ENCODE measurements around the gene PCDH9.

DNA sequence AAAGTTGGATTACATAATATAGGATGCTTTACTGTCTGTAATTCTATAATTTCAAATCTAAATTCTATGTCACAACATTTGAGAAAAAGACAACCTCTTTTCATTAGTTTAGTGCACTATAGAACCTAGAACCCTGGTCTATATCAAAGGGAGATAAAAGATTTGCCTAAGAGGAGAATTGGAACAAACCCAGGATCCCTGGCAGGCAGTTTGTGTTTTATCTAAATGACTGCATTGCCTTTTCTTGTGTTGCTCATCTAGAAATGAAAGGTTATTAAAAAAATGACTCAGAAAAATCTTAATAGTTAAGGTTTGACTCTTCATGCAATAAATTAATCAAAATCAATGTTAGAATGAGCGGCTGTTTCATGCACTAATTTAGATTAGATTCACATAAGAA is 96.7 kb downstream of the PCDH9 start:
- TF ChIP-seq, protein P1, sequence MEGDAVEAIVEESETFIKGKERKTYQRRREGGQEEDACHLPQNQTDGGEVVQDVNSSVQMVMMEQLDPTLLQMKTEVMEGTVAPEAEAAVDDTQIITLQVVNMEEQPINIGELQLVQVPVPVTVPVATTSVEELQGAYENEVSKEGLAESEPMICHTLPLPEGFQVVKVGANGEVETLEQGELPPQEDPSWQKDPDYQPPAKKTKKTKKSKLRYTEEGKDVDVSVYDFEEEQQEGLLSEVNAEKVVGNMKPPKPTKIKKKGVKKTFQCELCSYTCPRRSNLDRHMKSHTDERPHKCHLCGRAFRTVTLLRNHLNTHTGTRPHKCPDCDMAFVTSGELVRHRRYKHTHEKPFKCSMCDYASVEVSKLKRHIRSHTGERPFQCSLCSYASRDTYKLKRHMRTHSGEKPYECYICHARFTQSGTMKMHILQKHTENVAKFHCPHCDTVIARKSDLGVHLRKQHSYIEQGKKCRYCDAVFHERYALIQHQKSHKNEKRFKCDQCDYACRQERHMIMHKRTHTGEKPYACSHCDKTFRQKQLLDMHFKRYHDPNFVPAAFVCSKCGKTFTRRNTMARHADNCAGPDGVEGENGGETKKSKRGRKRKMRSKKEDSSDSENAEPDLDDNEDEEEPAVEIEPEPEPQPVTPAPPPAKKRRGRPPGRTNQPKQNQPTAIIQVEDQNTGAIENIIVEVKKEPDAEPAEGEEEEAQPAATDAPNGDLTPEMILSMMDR (IDR thresholded peaks at IDR 0.05 in 2 of 3, conservative IDR thresholded peaks at IDR 0.05 in 1 of 3; ENCODE audit: control insufficient read depth in 2 of 3, extremely low read depth in 1 of 3, insufficient read depth in 1 of 3, low read depth in 3 of 3, low read length in 3 of 3): no peak
- TF ChIP-seq, protein P2, sequence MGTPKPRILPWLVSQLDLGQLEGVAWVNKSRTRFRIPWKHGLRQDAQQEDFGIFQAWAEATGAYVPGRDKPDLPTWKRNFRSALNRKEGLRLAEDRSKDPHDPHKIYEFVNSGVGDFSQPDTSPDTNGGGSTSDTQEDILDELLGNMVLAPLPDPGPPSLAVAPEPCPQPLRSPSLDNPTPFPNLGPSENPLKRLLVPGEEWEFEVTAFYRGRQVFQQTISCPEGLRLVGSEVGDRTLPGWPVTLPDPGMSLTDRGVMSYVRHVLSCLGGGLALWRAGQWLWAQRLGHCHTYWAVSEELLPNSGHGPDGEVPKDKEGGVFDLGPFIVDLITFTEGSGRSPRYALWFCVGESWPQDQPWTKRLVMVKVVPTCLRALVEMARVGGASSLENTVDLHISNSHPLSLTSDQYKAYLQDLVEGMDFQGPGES (IDR thresholded peaks at IDR 0.05): no peak
- TF ChIP-seq CREM (IDR thresholded peaks at IDR 0.05; ENCODE audit: low read depth) (no peak), RFX5 (IDR thresholded peaks at IDR 0.05; ENCODE audit: low read depth, low read length) (no peak), JUNB (IDR thresholded peaks at IDR 0.05) (no peak), EP300 (IDR thresholded peaks at IDR 0.05; ENCODE audit: borderline replicate concordance in 1 of 2, control insufficient read depth in 1 of 2, low read depth in 2 of 2, low read length in 2 of 2) (no peak), HDAC2 (IDR thresholded peaks at IDR 0.05) (no peak), FOXK2 (IDR thresholded peaks at IDR 0.05) (no peak), POU2F2 (IDR thresholded peaks at IDR 0.05; ENCODE audit: borderline replicate concordance, low read depth, low read length) (no peak), POLR2AphosphoS5 (IDR thresholded peaks at IDR 0.05; ENCODE audit: low read length) (no peak)
- TF ChIP-seq, protein P3, sequence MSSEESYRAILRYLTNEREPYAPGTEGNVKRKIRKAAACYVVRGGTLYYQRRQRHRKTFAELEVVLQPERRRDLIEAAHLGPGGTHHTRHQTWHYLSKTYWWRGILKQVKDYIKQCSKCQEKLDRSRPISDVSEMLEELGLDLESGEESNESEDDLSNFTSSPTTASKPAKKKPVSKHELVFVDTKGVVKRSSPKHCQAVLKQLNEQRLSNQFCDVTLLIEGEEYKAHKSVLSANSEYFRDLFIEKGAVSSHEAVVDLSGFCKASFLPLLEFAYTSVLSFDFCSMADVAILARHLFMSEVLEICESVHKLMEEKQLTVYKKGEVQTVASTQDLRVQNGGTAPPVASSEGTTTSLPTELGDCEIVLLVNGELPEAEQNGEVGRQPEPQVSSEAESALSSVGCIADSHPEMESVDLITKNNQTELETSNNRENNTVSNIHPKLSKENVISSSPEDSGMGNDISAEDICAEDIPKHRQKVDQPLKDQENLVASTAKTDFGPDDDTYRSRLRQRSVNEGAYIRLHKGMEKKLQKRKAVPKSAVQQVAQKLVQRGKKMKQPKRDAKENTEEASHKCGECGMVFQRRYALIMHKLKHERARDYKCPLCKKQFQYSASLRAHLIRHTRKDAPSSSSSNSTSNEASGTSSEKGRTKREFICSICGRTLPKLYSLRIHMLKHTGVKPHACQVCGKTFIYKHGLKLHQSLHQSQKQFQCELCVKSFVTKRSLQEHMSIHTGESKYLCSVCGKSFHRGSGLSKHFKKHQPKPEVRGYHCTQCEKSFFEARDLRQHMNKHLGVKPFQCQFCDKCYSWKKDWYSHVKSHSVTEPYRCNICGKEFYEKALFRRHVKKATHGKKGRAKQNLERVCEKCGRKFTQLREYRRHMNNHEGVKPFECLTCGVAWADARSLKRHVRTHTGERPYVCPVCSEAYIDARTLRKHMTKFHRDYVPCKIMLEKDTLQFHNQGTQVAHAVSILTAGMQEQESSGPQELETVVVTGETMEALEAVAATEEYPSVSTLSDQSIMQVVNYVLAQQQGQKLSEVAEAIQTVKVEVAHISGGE (CRISPR knock-in tag; IDR thresholded peaks at IDR 0.05): no peak
- TF ChIP-seq, protein P4, sequence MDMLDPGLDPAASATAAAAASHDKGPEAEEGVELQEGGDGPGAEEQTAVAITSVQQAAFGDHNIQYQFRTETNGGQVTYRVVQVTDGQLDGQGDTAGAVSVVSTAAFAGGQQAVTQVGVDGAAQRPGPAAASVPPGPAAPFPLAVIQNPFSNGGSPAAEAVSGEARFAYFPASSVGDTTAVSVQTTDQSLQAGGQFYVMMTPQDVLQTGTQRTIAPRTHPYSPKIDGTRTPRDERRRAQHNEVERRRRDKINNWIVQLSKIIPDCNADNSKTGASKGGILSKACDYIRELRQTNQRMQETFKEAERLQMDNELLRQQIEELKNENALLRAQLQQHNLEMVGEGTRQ (IDR thresholded peaks at IDR 0.05; ENCODE audit: borderline replicate concordance, low read depth, low read length): no peak
